ENCODE data around the gene MOK.

DNA sequence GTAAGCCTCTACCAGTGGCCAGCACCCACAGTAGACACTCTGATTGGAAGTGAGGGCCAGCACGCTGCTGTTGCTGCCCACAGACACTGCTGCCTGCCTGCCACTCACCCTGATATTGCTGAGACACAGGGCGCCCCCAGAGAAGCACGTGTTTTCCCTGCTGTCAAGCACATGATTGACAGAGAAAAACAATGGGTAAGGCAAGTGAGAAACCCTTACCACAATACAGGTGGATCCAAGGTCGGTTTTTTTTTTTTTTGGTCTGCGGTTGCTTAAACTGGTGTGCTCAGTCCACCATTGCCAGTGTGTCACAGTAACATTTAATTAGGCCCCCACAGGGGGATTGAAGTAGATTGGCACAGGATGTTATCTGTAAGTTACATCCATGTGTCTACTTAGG, 99.4 kb downstream of the MOK start:
- TF ChIP-seq POLR2A (IDR thresholded peaks at IDR 0.05) (no peak), EP300 (IDR thresholded peaks at IDR 0.05; ENCODE audit: low read depth) (no peak), POLR2AphosphoS5 (IDR thresholded peaks at IDR 0.05) (no peak)
- TF ChIP-seq, protein P1, sequence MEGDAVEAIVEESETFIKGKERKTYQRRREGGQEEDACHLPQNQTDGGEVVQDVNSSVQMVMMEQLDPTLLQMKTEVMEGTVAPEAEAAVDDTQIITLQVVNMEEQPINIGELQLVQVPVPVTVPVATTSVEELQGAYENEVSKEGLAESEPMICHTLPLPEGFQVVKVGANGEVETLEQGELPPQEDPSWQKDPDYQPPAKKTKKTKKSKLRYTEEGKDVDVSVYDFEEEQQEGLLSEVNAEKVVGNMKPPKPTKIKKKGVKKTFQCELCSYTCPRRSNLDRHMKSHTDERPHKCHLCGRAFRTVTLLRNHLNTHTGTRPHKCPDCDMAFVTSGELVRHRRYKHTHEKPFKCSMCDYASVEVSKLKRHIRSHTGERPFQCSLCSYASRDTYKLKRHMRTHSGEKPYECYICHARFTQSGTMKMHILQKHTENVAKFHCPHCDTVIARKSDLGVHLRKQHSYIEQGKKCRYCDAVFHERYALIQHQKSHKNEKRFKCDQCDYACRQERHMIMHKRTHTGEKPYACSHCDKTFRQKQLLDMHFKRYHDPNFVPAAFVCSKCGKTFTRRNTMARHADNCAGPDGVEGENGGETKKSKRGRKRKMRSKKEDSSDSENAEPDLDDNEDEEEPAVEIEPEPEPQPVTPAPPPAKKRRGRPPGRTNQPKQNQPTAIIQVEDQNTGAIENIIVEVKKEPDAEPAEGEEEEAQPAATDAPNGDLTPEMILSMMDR (IDR thresholded peaks at IDR 0.05), result no peak
